Fibroblast of lung (primary cell): Measurements from ENCODE around the gene POLK. TPM values are rescaled to one million over a fixed set of nuclear protein-coding genes. Genes with fewer than 3 reads are reported as not detected.

Source experiments
- DNase-seq, 2 donors: peaks; one replicate each; pipeline versions ENCODE4 v3.0.0 to v3.0.0-alpha.2; 2010; ENCODE audit warnings: low read depth in 2 of 2
- H2AFZ ChIP-seq: 2 replicates; pipeline ENCODE4 v1.5.1; 2012; ENCODE audit warnings: low read length, control low read depth, inconsistent platforms
- H3K27ac ChIP-seq: 2 replicates; pipeline ENCODE4 v1.5.1; 2011; ENCODE audit warnings: low read length, control low read depth; ENCODE audit not compliant: insufficient read depth
- H3K27me3 ChIP-seq: 2 replicates; pipeline ENCODE4 v1.5.1; 2011; ENCODE audit warnings: mild to moderate bottlenecking, low read length; ENCODE audit not compliant: control insufficient read depth, insufficient read depth
- H3K36me3 ChIP-seq: 2 replicates; pipeline ENCODE4 v1.5.1; 2011; ENCODE audit warnings: low read length; ENCODE audit not compliant: control insufficient read depth, insufficient read depth
- H3K4me1 ChIP-seq: 2 replicates; pipeline ENCODE4 v1.5.1; 2011; ENCODE audit warnings: low read length; ENCODE audit not compliant: control insufficient read depth, insufficient read depth; ENCODE audit errors: extremely low read depth
- H3K4me2 ChIP-seq: 2 replicates; pipeline ENCODE4 v1.5.1; 2011; ENCODE audit warnings: low read length, control low read depth; ENCODE audit not compliant: insufficient read depth; ENCODE audit errors: extremely low read depth
- H3K4me3 ChIP-seq, 4 experiments: fragments of 200-600 bp in 1 of 4; sonication (generic) in 1 of 4; replicated peaks in 1 of 4; 2 replicates each; pipeline ENCODE4 v1.5.1; 2011 to 2016; ENCODE audit warnings: low read length in 4 of 4, low read depth in 3 of 4, mild to moderate bottlenecking in 3 of 4, control low read depth in 2 of 4, inconsistent platforms in 1 of 4, mixed read lengths in 1 of 4; ENCODE audit not compliant: insufficient read depth in 1 of 4; ENCODE audit errors: control extremely low read depth in 1 of 4
- H3K79me2 ChIP-seq: 2 replicates; pipeline ENCODE4 v1.5.1; 2012; ENCODE audit warnings: mild to moderate bottlenecking, low read length, inconsistent platforms; ENCODE audit not compliant: control insufficient read depth, insufficient read depth
- H3K9ac ChIP-seq: 2 replicates; pipeline ENCODE4 v1.5.1; 2011; ENCODE audit warnings: mild to moderate bottlenecking, low read length, control low read depth; ENCODE audit not compliant: insufficient read depth
- H3K9me3 ChIP-seq: 2 replicates; pipeline ENCODE4 v1.5.1; 2012; ENCODE audit warnings: low read depth, low read length; ENCODE audit not compliant: control insufficient read depth, insufficient read depth
- H4K20me1 ChIP-seq: 2 replicates; pipeline ENCODE4 v1.5.1; 2011; ENCODE audit warnings: low read length; ENCODE audit not compliant: control insufficient read depth, insufficient read depth; ENCODE audit errors: extremely low read depth
- CTCF ChIP-seq, 2 donors: IDR thresholded peaks in 1 of 2; conservative IDR thresholded peaks in 1 of 2; 1 replicate in 1 of 2; 2 replicates in 1 of 2; pipeline ENCODE4 v1.5.1; 2011 to 2012; ENCODE audit warnings: low read length in 2 of 2, control low read depth in 1 of 2, inconsistent platforms in 1 of 2, low read depth in 1 of 2, mild to moderate bottlenecking in 1 of 2
- EZH2 ChIP-seq: IDR thresholded peaks from 2 replicates; pipeline ENCODE4 v1.5.1; 2012; ENCODE audit warnings: low read length, control low read depth, mild to moderate bottlenecking; ENCODE audit errors: missing control alignments
- polyA plus RNA-seq, 2 donors: library from polyadenylated mRNA; depleted of rRNA in 1 of 2; stranded (reverse) in 1 of 2; unstranded in 1 of 2; fragments of >200 nt; gene quantifications; 2 replicates each; pipeline ENCODE4 v1.2.1, GENCODE V29; 2011 to 2012; ENCODE audit warnings: missing spikeins in 1 of 2
- total RNA-seq: library from RNA; depleted of rRNA; stranded (reverse); fragments of >200 nt; gene quantifications from 2 replicates; pipeline ENCODE4 v1.2.1, GENCODE V29; 2014

POLK gene
- total and polyA plus RNA-seq, 2 donors (not counting 1 experiment from before 2014, with no cell fraction given), result 32.0 to 44.9 TPM

DNA sequence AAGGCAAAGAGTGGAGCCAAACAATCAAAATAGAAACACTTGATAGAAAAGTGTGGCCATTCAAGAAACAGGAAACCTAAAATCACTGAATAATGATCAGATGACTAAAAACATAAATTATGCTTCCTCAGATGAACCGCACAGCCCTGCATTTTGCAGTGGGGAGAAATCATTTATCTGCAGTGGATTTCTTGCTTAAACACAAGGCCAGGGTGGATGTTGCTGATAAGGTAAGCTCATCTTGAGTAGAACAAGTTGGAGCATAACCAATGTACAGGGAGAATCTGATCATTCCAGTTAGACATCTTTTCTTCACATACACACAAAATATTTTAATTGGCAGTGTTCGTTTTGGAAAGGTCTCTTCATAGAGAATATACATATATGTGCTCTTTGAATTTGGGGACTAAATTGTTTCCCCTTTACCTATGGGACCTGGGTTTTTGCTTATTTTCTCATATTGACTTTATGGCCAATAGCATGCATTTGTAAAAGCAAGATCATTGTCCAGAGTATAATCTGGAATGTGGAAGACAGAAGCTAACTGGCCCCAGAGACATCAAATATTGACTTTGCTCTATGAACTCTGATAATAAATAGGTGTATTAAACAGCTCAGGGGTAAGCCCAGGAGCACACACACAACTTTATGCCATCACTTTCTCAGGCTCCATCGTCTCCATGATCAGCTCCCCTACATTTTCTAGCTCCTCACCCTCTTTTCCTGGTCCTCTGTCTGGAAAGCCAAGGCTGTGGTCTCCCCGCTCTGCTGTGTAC lies 108.7 kb downstream of the POLK start:
- H3K4me2 ChIP-seq, result no peak overlapping the region
- H3K27me3 ChIP-seq, result no peaks in the 10 kb centered on the region
- H4K20me1 ChIP-seq, result no peaks in the 10 kb centered on the region
- H3K79me2 ChIP-seq, result no peaks in the 10 kb centered on the region
- H2AFZ ChIP-seq, result no peak overlapping the region
- H3K9me3 ChIP-seq, result no peaks in the 10 kb centered on the region
- no peak for DNase-seq
- H3K9ac ChIP-seq, result no peak overlapping the region
- TF ChIP-seq CTCF (conservative IDR thresholded peaks at IDR 0.05 in 1 of 2, IDR thresholded peaks at IDR 0.05 in 1 of 2; ENCODE audit: low read depth in 1 of 2, low read length in 2 of 2) (no peak), EZH2 (no peak)
- peaks cover 3% of the 10 kb centered on the region for H3K4me1 ChIP-seq
- no peak overlapping the region for H3K4me3 ChIP-seq
- H3K36me3 ChIP-seq, result no peaks in the 10 kb centered on the region
- H3K27ac ChIP-seq, result no peak overlapping the region

DNA sequence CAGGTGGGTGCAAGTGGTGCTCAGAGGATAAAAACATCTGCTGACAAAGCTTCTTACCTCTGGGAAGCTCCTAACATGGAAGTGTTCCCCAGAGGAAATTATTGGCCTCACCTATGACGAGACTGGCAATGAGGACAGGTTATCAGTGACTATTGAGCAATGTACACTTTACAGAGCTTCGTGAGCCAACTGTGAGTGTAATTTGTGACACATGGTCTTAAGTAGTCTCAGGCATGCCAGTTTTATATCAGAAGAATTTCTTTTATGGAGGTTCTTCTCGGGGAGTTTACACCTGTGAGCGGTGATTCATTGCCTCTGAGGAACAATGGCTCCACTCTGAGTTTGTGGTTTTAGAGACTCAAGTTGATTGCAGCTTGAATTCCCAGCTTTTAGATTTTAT lies 110.9 kb downstream of the POLK start:
- H2AFZ ChIP-seq, result no peak overlapping the region
- no peaks in the 10 kb centered on the region for H4K20me1 ChIP-seq
- peaks cover 1% of the 10 kb centered on the region for H3K4me1 ChIP-seq
- TF ChIP-seq EZH2 (no peak), CTCF (conservative IDR thresholded peaks at IDR 0.05 in 1 of 2, IDR thresholded peaks at IDR 0.05 in 1 of 2; ENCODE audit: low read depth in 1 of 2, low read length in 2 of 2) (no peak)
- peak in 1 of 2 donors; percentile 79 for DNase-seq
- H3K4me2 ChIP-seq, result no peak overlapping the region
- no peak overlapping the region for H3K9ac ChIP-seq
- H3K27me3 ChIP-seq, result no peaks in the 10 kb centered on the region
- no peak overlapping the region for H3K4me3 ChIP-seq
- no peak overlapping the region for H3K27ac ChIP-seq
- no peaks in the 10 kb centered on the region for H3K9me3 ChIP-seq
- no peaks in the 10 kb centered on the region for H3K36me3 ChIP-seq
- no peaks in the 10 kb centered on the region for H3K79me2 ChIP-seq

GRCh38 chr5:75623846-75624245 lies 112.2 kb downstream of the POLK start:
- no peak overlapping the region for H3K9ac ChIP-seq
- peak overlapping the region; percentile 39 for H2AFZ ChIP-seq

More at GRCh38 chr5:75623846-75624245, 112.2 kb downstream of the POLK start:
- H3K4me2 ChIP-seq, result no peak overlapping the region
- H3K27me3 ChIP-seq, result no peaks in the 10 kb centered on the region
- peak in 1 of 2 donors; percentile 36 for DNase-seq
- H4K20me1 ChIP-seq, result no peaks in the 10 kb centered on the region
- no peak for TF ChIP-seq EZH2
- no peak for TF ChIP-seq CTCF (conservative IDR thresholded peaks at IDR 0.05 in 1 of 2, IDR thresholded peaks at IDR 0.05 in 1 of 2; ENCODE audit: low read depth in 1 of 2, low read length in 2 of 2)
- no peaks in the 10 kb centered on the region for H3K4me1 ChIP-seq
- H3K27ac ChIP-seq, result no peak overlapping the region
- no peaks in the 10 kb centered on the region for H3K9me3 ChIP-seq
- no peaks in the 10 kb centered on the region for H3K79me2 ChIP-seq
- H3K4me3 ChIP-seq, result no peak overlapping the region
- no peaks in the 10 kb centered on the region for H3K36me3 ChIP-seq
